ENCODE measurements around the gene HSPA12A. TPM values are rescaled to one million over a fixed set of nuclear protein-coding genes. Genes with fewer than 3 reads are reported as not detected.
A peak's percentile ranks its signal among the peaks of the same experiment; 100 is the strongest.

Gene HSPA12A
- total RNA-seq, 4 donors from 2014 or later, result 20.2 to 55.1 (median 32.5) TPM

- TF ChIP-seq CTCF (IDR thresholded peaks at IDR 0.05), result no peak
- no peak for ATAC-seq (ENCODE audit: low FRiP score)
- DNase-seq (ENCODE audit: low spot score), result no peak
These were observed 22.6 kb upstream of the HSPA12A start for GRCh38 chr10:116764979-116765378.

GRCh38 chr10:116763440-116763839, 21.1 kb upstream of the HSPA12A start:
- no peak for TF ChIP-seq CTCF (IDR thresholded peaks at IDR 0.05)
- DNase-seq (ENCODE audit: low spot score), result no peak
- no peak for ATAC-seq (ENCODE audit: low FRiP score)

- ATAC-seq (ENCODE audit: low FRiP score), result no peak
- DNase-seq (ENCODE audit: low spot score), result no peak
- TF ChIP-seq CTCF (IDR thresholded peaks at IDR 0.05), result no peak
These were observed 19.5 kb upstream of the HSPA12A start for GRCh38 chr10:116761883-116762282.

GRCh38 chr10:116760919-116761318, 18.6 kb upstream of the HSPA12A start:
- no peak for ATAC-seq (ENCODE audit: low FRiP score)
- DNase-seq (ENCODE audit: low spot score), result no peak
- no peak for TF ChIP-seq CTCF (IDR thresholded peaks at IDR 0.05)

- no peak for TF ChIP-seq CTCF (IDR thresholded peaks at IDR 0.05)
- ATAC-seq (ENCODE audit: low FRiP score) (no peak), DNase-seq (ENCODE audit: low spot score) (no peak)
These were observed 14.9 kb upstream of the HSPA12A start for GRCh38 chr10:116757246-116757645.

GRCh38 chr10:116756277-116756676, 13.9 kb upstream of the HSPA12A start:
- no peak for ATAC-seq (ENCODE audit: low FRiP score)
- no peak for DNase-seq (ENCODE audit: low spot score)
- TF ChIP-seq CTCF (IDR thresholded peaks at IDR 0.05), result no peak

- no peak for TF ChIP-seq CTCF (IDR thresholded peaks at IDR 0.05)
- DNase-seq (ENCODE audit: low spot score) (no peak), ATAC-seq (ENCODE audit: low FRiP score) (peak; percentile 86)
These were observed 11.4 kb upstream of the HSPA12A start for GRCh38 chr10:116753759-116754158.
